Ureter (tissue), 1 donor: Measurements from ENCODE around the gene COG6. TPM values are rescaled to one million over a fixed set of nuclear protein-coding genes. Genes with fewer than 3 reads are reported as not detected.

Experiments
- DNase-seq: peaks from one replicate; pipeline ENCODE4 v3.0.0-alpha.2; 2020; ENCODE audit warnings: low spot score
- total RNA-seq: library from RNA; stranded (reverse); gene quantifications from one replicate; pipeline ENCODE4 v1.2.4, GENCODE V29; 2023
- donor health status: DM: yes; HTN: yes; CAD: no.

Gene COG6
- total RNA-seq, 1 donor from 2014 or later: 30.4 TPM

- DNase-seq: no peak
Measured at GRCh38 chr13:39768962-39769361, 113.5 kb downstream of the COG6 start.

- no peak for DNase-seq
Measured at GRCh38 chr13:39770221-39771090, 115.0 kb downstream of the COG6 start.

- no peak for DNase-seq
Measured at GRCh38 chr13:39773833-39774232, 118.4 kb downstream of the COG6 start.

- DNase-seq: no peak
Measured at GRCh38 chr13:39776439-39776838, 121.0 kb downstream of the COG6 start.

- no peak for DNase-seq
Measured at GRCh38 chr13:39777021-39777420, 121.6 kb downstream of the COG6 start.

- no peak for DNase-seq
Measured at GRCh38 chr13:39777527-39778061, 122.1 kb downstream of the COG6 start.

- DNase-seq: no peak
Measured at GRCh38 chr13:39779337-39780265, 124.1 kb downstream of the COG6 start.

GRCh38 chr13:39780711-39781110 is 125.2 kb downstream of the COG6 start:
- DNase-seq: no peak

GRCh38 chr13:39781381-39781780 is 125.9 kb downstream of the COG6 start:
- no peak for DNase-seq

- DNase-seq: no peak
Measured at GRCh38 chr13:39783051-39783450, 127.6 kb downstream of the COG6 start.

GRCh38 chr13:39784347-39784746 is 128.9 kb downstream of the COG6 start:
- DNase-seq: no peak

GRCh38 chr13:39786091-39786490 is 130.6 kb downstream of the COG6 start:
- no peak for DNase-seq

GRCh38 chr13:39787086-39787487 is 131.6 kb downstream of the COG6 start:
- no peak for DNase-seq

GRCh38 chr13:39788102-39788501 is 132.6 kb downstream of the COG6 start:
- no peak for DNase-seq

GRCh38 chr13:39789451-39789850 is 134.0 kb downstream of the COG6 start:
- no peak for DNase-seq

Other genes starting within 250 kb of the COG6 start
- gene LHFPL6, start 52.5 kb upstream of the COG6 start, total RNA-seq: 49.1 TPM